Adrenal gland (tissue), 12 donors: ENCODE measurements around the gene NPPC. TPM values are rescaled to one million over a fixed set of nuclear protein-coding genes. Genes with fewer than 3 reads are reported as not detected.
A peak's percentile ranks its signal among the peaks of the same experiment; 100 is the strongest.

ENCODE experiments used
- DNase-seq, 7 donors: peaks; one replicate each; pipeline ENCODE4 v3.0.0-alpha.2; 2019 to 2020
- H3K27ac ChIP-seq, 5 donors: fragments of 200-600 bp; sonication (generic) in 4 of 5; 1 replicate in 3 of 5; 2 replicates in 2 of 5; pipeline versions ENCODE4 v1.5.1 to v1.8.0; 2016 to 2020; ENCODE audit warnings: mild to moderate bottlenecking in 1 of 5
- H3K27me3 ChIP-seq: fragments of 200-600 bp; 2 replicates; pipeline ENCODE4 v1.8.0; 2021
- H3K36me3 ChIP-seq, 2 donors: fragments of 200-600 bp; replicated peaks in 1 of 2; 1 replicate in 1 of 2; 2 replicates in 1 of 2; pipeline versions ENCODE4 v1.5.1 to v1.8.0; 2018 to 2022
- H3K4me1 ChIP-seq, 2 donors: fragments of 200-600 bp; replicated peaks in 1 of 2; 1 replicate in 1 of 2; 2 replicates in 1 of 2; pipeline versions ENCODE4 v1.5.1 to v1.8.0; 2018 to 2021
- H3K4me3 ChIP-seq, 4 donors: fragments of 200-600 bp; sonication (generic) in 3 of 4; one replicate each; pipeline ENCODE4 v1.5.1; 2016 to 2018
- H3K9me3 ChIP-seq, 3 donors: fragments of 200-600 bp; sonication (generic) in 1 of 3; replicated peaks in 1 of 3; 1 replicate in 2 of 3; 2 replicates in 1 of 3; pipeline versions ENCODE4 v1.5.1 to v1.8.0; 2016 to 2021
- CTCF ChIP-seq, 6 experiments: fragments of 450-650 bp in 4 of 6; fragments of 200-600 bp in 2 of 6; sonication (generic) in 1 of 6; IDR thresholded peaks; 1 replicate in 5 of 6; 2 replicates in 1 of 6; pipeline versions ENCODE4 v1.5.1 to v1.8.0; 2016 to 2021; ENCODE audit warnings: antibody characterized with exemption in 6 of 6, mild to moderate bottlenecking in 2 of 6, moderate library complexity in 1 of 6
- POLR2A ChIP-seq, 2 donors: fragments of 450-650 bp; IDR thresholded peaks; one replicate each; pipeline ENCODE4 v1.6.1; 2017; ENCODE audit warnings: antibody characterized with exemption in 2 of 2, mild to moderate bottlenecking in 2 of 2, moderate library complexity in 1 of 2
- WGBS, 4 donors: extraction: QIAGEN DNeasy Blood & Tissue Kit in 2 of 4; methylation state at CpG; one replicate each; pipeline versions ENCODE4 v1.1.5 to v1.1.7; 2013 to 2017; 5-methylcytosine and 5-hydroxymethylcytosine counted together
- intact Hi-C, 2 donors: fragments of 100-400 bp; cut with DNase I; formaldehyde crosslinking; loops; one replicate each; pipeline versions ENCODE4 v1.14.1 to v1.15.0; 2022 to 2023
- polyA plus RNA-seq, 3 donors: library from polyadenylated mRNA; stranded (reverse); fragments of 200-250 nt in 2 of 3; fragments of 350-450 nt in 1 of 3; fragmentation: Illumina TruSeq in 1 of 3; extraction: RNeasy Lipid Tissue Mini Kit (QIAGEN cat#74804) in 1 of 3; gene quantifications; one replicate each; pipeline ENCODE4 v1.2.3, GENCODE V29; 2013 to 2014
- total RNA-seq, 9 donors: library from RNA; depleted of rRNA in 4 of 9; stranded (reverse); fragments of >200 nt in 4 of 9; fragments of 120-200 nt in 1 of 9; fragmentation: NEBNext Ultra II Directional in 1 of 9; extraction: Animal tissue kit (Norgen Biotek cat#: 25700) in 1 of 9; gene quantifications; one replicate each; pipeline versions ENCODE4 v1.1.0 to v1.2.4, GENCODE V29; 2013 to 2023
- donor health status: healthy with polysubstance abuse.
- donor health status: Bipolar disorder and iron deficiency.
- donor health status: DM: yes; HTN: yes; CAD: no.
- donor health status: DM: no; HTN: no; CAD: no.
- donor health status: DM: no; HTN: no; CAD: no.
- donor health status: DM: yes; HTN: yes; CAD: no.

The NPPC gene
- total and polyA plus RNA-seq, 12 donors: 0.13 to 0.74 (median 0.17) TPM; not detected in 9

- H3K27ac ChIP-seq: no peak overlapping the region
- H3K36me3 ChIP-seq: no peaks in the 10 kb centered on the region
- intact Hi-C loops: no loop called here
- peaks cover 3% of the 10 kb centered on the region for H3K27me3 ChIP-seq
- 91 to 93% (median 92%) methylated on average over 3 of the region's 3 CpGs for WGBS, 4 donors
- H3K4me1 ChIP-seq: no peaks in the 10 kb centered on the region
- TF ChIP-seq CTCF (IDR thresholded peaks at IDR 0.05): no peak
- DNase-seq: peak in 1 of 7 donors; percentile 36
- H3K4me3 ChIP-seq: no peak overlapping the region
- H3K9me3 ChIP-seq: no peaks in the 10 kb centered on the region
These were observed 6.4 kb upstream of the NPPC start for GRCh38 chr2:231932711-231932970.

DNA sequence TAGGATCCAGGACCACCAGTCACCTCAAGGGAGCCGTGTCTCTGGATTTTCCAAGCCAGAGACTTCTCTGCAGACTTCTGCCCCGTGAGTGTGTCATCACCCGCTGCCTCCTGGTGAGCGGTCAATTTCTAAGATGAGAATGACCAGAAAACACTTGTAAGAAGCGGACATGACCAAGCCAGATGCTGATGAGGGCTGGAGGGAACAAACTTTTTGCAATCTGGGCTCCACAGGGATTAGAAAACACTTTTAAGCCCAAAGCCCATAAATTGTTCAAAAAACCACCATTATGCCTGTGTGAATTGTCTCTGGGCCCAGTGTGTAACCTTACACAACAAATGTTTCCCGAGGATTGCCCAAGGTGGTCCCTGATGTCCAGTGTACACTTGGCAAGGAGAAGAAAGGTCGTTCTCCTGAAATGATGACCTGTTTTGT is 5.3 kb upstream of the NPPC start:
- Histone ChIP-seq H3K4me3 (no peak overlapping the region), H3K36me3 (no peaks in the 10 kb centered on the region), H3K27me3 (peaks cover 13% of the 10 kb centered on the region), H3K27ac (no peak overlapping the region), H3K9me3 (no peaks in the 10 kb centered on the region), H3K4me1 (peaks cover 2 to 4% of the 10 kb centered on the region in 2 donors)
- TF ChIP-seq CTCF (IDR thresholded peaks at IDR 0.05) (no peak), POLR2A (IDR thresholded peaks at IDR 0.05) (no peak)
- intact Hi-C loops: no loop called here
- DNase-seq: peak in 3 of 7 donors; percentile 13 to 35 (median 17)
- WGBS, 4 donors: 83 to 89% (median 84%) methylated on average over 4 to 7 of the region's 7 CpGs

GRCh38 chr2:231930593-231931281 is 4.5 kb upstream of the NPPC start:
- no peaks in the 10 kb centered on the region for H3K9me3 ChIP-seq
- peaks cover 10 to 12% of the 10 kb centered on the region in 2 donors for H3K4me1 ChIP-seq
- no peak overlapping the region for H3K4me3 ChIP-seq
- H3K27ac ChIP-seq: no peak overlapping the region
- peaks cover 20% of the 10 kb centered on the region for H3K27me3 ChIP-seq
- WGBS, 4 donors: 58 to 85% (median 70%) methylated on average over 3 to 8 of the region's 8 CpGs
- peak in 2 of 7 donors; percentile 10 to 33 for DNase-seq
- TF ChIP-seq CTCF (IDR thresholded peaks at IDR 0.05): no peak
- no peaks in the 10 kb centered on the region for H3K36me3 ChIP-seq
- intact Hi-C loops: no loop called here

GRCh38 chr2:231929961-231930592 is 3.9 kb upstream of the NPPC start:
- no peak overlapping the region for H3K4me3 ChIP-seq
- peak in 3 of 7 donors; percentile 8 to 25 (median 19) for DNase-seq
- H3K4me1 ChIP-seq: peaks cover 13 to 19% of the 10 kb centered on the region in 2 donors
- intact Hi-C loops: loop anchor here (5.0 kb wide), 3 partner anchors 212 to 397 kb away; no protein-coding TSS in a partner anchor
- H3K36me3 ChIP-seq: no peaks in the 10 kb centered on the region
- no peak for TF ChIP-seq POLR2A (IDR thresholded peaks at IDR 0.05)
- no peak for TF ChIP-seq CTCF (IDR thresholded peaks at IDR 0.05)
- peaks cover 26% of the 10 kb centered on the region for H3K27me3 ChIP-seq
- H3K9me3 ChIP-seq: no peaks in the 10 kb centered on the region
- H3K27ac ChIP-seq: no peak overlapping the region
- WGBS, 4 donors: 31 to 47% (median 40%) methylated on average over 10 to 11 of the region's 11 CpGs
